GM18909 (cell line): ENCODE results near the gene ZNF462.

Source experiments
- ATAC-seq: cut with Tn5 transposase; IDR thresholded peaks from one replicate; pipeline ENCODE4 v1.9.1; 2021; ENCODE audit warnings: mild to moderate bottlenecking; ENCODE audit not compliant: unreplicated experiment, poor library complexity

ZNF462 gene

DNA sequence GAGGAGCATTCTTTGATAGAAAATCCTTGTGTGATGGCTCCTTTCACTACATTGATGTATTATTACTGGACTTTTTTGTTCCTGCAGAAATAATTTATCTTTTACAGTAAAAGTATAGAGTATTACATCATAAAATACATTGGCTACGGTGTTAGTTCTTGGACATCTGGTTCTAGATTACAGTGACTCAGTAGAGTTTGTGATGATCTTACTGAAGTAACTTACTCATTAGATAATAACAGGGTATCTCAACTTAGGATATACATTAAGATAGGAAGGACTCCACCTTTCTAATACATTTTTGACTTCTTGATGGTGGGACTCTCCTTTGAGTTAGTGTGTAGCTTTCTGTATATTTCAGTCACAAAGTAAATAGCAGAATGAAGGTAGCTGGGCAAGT lies 59.1 kb downstream of the ZNF462 start:
- no peak for ATAC-seq

GRCh38 chr9:106925392-106925791 lies 62.4 kb downstream of the ZNF462 start:
- no peak for ATAC-seq

DNA sequence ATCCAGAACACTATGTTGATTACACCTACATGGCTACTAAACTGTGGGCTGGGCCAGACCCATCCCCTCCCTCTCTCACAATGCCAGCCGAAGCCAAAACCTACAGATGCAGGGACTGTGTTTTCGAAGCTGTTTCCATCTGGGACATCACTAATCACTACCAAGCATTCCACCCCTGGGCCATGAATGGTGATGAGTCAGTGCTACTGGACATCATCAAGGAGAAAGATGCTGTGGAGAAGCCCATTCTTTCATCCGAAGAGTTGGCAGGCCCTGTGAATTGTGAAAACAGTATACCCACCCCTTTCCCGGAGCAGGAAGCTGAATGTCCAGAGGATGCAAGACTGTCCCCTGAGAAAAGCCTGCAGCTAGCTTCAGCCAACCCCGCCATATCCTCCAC lies 65.0 kb downstream of the ZNF462 start:
- no peak for ATAC-seq

DNA sequence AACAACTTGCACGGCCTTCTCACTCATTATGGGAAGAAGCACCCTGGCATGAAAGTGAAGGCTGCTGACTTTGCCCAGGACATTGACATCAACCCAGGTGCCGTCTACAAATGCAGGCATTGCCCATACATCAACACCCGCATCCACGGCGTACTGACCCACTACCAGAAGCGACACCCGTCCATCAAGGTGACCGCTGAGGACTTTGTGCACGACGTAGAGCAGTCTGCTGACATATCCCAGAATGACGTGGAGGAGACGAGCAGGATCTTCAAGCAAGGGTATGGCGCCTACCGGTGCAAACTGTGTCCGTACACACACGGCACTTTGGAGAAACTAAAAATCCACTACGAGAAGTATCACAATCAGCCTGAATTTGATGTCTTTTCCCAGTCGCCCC lies 65.4 kb downstream of the ZNF462 start:
- no peak for ATAC-seq

DNA sequence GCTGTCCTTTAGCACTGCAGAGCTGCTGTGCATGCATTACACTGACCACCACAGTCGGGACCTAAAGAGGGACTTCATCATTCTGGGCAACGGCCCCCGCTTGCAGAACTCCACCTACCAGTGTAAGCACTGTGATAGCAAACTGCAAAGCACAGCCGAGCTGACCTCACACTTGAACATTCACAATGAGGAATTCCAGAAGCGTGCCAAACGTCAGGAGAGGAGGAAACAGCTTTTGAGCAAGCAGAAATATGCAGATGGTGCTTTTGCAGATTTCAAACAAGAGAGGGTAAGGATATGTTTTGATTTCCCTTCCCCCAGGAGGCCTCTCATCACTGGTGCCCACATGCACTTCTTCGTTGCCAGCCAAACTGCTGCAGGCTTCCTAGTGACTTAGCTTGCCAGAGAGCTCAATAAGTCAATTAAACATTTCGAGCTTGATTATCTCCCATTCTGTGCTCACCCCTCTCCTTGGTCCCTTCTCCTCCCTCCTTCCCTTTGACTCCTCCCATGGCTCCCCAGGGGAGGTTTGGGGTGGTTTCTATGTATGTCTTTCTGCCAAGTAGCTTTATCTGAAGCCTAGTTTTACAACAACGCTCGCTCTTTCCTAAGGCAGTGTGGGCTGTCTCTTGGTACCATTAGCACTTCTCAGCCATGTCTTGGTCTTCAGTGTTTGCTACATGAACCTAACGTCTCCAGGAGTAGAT lies 66.7 kb downstream of the ZNF462 start:
- ATAC-seq = no peak

DNA sequence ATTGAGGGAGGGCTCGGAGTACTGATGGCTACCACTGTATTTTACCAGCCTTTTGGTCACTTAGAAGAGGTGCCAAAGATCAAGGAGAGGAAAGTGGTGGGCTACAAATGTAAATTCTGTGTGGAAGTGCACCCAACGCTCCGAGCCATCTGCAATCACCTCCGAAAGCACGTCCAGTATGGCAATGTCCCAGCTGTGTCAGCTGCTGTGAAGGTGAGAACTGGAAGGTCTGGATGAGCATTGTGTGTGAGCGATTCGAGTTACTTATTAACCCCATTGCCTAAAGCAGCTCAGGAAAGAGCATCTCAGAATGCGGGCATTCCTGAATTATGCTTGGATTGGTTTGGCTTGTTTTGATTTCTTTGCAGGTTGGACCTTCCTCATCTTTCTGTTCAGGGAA lies 67.5 kb downstream of the ZNF462 start:
- ATAC-seq = no peak

GRCh38 chr9:106931466-106931865 lies 68.5 kb downstream of the ZNF462 start:
- no peak for ATAC-seq

DNA sequence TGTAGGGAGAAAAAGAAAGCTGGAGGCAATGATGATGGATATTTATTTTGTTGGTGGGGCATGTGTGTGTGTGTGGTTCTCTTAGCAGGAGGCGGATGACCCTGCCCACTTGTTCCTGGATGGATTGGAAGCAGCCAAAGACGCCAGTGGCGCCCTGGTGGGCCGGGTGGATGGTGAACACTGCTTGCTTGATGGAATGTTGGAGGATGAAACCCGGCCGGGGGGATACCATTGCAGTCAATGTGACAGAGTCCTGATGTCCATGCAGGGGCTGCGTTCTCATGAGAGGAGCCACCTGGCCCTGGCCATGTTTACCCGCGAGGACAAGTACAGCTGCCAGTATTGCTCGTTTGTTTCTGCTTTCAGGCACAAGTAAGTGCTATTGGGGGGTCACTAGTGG lies 69.2 kb downstream of the ZNF462 start:
- no peak for ATAC-seq

DNA sequence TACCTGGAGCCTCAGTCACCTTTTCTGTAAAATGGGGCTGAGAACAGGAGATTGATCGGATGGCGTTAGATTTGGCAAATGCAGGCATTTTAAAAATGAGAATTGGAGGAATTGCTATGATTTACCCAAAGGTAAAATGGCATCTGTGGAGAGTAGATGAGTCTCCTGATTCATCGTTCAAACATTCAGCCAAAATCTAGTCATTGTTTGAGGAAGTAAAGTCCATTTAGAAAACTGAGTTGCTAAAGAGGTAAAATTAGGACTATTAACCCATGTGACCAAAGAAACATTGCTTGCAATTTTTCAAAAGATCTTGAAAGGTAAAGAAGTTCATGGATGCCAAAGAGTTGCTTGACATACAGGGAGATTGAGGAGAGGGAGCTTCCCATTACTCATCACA lies 69.7 kb downstream of the ZNF462 start:
- ATAC-seq = no peak

DNA sequence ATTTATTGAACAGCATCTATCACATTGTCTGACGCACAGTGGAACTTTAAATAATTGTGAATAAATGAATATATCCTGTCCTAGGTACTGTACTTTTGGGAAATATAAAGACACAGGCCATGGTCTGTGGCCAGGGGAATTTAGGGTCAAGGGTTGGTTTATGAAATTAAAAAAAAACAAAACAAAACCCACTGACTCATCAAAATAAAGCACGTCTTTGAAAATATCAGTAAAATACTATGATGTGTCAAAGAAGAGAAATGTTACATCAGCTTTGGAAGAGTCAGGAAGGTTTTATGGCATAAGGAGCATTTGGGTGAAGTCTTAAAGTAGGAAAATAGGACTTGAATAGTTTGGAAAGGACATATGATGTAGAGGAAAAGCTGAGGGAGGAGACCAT lies 70.5 kb downstream of the ZNF462 start:
- ATAC-seq = no peak

GRCh38 chr9:106934442-106935238 lies 71.7 kb downstream of the ZNF462 start:
- ATAC-seq = no peak

GRCh38 chr9:106936680-106937079 lies 73.7 kb downstream of the ZNF462 start:
- no peak for ATAC-seq

- no peak for ATAC-seq
Measured at GRCh38 chr9:106941916-106942315, 79.0 kb downstream of the ZNF462 start.

- no peak for ATAC-seq
Measured at GRCh38 chr9:106945727-106946660, 83.0 kb downstream of the ZNF462 start.

DNA sequence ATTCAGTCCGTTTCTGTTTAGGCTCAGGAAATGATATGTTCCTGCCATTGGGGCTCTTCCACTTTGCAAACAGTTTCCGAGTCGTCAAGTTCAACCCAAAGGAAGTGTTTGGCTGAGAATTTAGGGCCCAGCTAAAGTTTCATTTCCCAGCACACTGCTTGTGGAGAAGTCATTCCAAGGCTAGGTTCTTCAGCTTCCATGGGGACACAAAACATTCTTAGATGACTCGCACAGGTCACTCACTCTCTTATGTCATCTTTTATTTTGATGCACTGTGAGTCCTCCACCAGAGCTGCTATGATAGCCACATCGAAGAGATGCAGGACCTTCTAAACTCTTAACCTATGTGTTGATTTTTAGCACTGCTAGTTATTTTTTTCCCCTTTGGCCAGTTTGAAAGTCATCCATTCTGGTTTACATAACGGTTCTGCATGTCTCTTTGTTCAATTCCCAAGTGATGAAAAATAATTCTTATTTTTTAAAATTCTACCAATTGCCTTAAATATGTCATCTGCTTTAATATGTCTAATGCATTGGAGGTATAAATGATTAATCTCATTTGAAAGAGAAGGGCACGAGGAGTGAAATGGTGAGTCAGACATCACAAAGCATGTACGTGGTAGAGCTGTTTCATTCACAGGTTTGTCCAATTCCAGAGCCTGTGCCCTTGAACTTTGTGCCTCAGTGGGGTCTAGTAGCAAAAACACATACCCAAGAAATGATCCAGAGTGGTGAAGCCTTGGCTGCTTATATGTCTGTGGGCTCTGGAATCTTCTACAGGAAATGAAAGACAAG lies 84.3 kb downstream of the ZNF462 start:
- ATAC-seq = no peak

GRCh38 chr9:106953174-106953573 lies 90.2 kb downstream of the ZNF462 start:
- ATAC-seq = no peak

DNA sequence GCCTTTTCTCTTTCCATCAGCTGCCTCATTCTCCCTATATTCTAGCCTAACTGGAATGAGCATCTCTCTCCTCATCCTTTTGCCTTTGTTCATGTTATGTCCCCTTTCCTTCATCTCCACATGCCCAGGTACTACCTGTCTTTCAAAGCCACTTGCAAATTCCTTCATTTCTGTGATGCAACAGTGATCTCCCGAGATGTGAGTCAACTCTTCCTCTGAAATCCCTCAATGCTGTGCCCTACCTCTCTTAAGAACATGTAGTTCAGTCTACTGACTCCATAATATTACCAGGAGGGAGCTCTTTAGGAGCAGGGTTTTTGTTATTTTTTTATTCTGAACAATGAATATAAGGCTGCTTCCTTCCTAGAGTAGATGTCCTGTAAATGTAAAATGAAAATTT lies 91.6 kb downstream of the ZNF462 start:
- ATAC-seq = no peak

GRCh38 chr9:106954974-106955850 lies 92.2 kb downstream of the ZNF462 start:
- no peak for ATAC-seq

DNA sequence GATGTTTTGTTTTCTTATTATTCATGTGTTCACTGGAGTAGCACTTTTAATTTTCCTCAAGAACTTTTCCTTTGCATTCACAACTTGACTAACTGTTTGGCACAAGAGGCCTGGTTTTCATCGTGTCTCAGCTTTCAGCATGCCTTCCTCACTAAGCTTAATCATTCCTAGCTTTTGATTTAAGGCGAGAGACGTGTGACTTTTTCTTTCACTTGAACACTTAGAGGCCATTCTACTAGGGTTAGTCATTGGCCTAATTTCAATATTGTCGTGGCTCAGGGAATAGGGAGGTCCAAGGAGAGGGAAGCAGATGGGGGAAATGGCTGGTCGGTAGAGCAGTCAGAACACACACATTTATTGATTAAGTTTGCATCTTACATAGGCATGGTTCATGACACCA lies 94.0 kb downstream of the ZNF462 start:
- ATAC-seq = no peak
